B cell (primary cell): ENCODE results near the gene DGAT2. TPM values are rescaled to one million over a fixed set of nuclear protein-coding genes. Genes with fewer than 3 reads are reported as not detected.

Experiments used
- ATAC-seq: fragments of 200-7000 bp; cut with Tn5 transposase; one replicate; pipeline ENCODE4 v1.10.0; 2021; ENCODE audit warnings: low read depth, mild to moderate bottlenecking, moderate number of reproducible peaks, moderate library complexity
- CTCF ChIA-PET: fragments of 350-600 bp; sonication (Branson Sonifier 250); formaldehyde crosslinking; loops from one replicate; lab custom pipeline; 2021; ENCODE audit warnings: antibody characterized with exemption, inconsistent platforms; lab: Charles Lee
- POLR2A ChIA-PET: fragments of 350-600 bp; sonication (Branson Sonifier 250); formaldehyde crosslinking; loops from one replicate; lab custom pipeline; 2021; ENCODE audit warnings: antibody characterized with exemption; lab: Charles Lee
- DNase-seq: peaks from one replicate; pipeline ENCODE4 v3.0.0; 2013
- H2AFZ ChIP-seq: 2 replicates; pipeline ENCODE4 v1.6.1; 2012; ENCODE audit warnings: mild to moderate bottlenecking, low read depth, low read length; ENCODE audit not compliant: insufficient read depth, poor library complexity, severe bottlenecking
- H3K27ac ChIP-seq, 2 donors: 1 replicate in 1 of 2; 2 replicates in 1 of 2; pipeline ENCODE4 v1.5.1; 2012 to 2013; ENCODE audit warnings: low read length in 2 of 2, mild to moderate bottlenecking in 2 of 2, moderate library complexity in 1 of 2
- H3K27me3 ChIP-seq, 4 experiments: fragments of 200-600 bp in 1 of 4; sonication (generic) in 1 of 4; replicated peaks in 1 of 4; 1 replicate in 2 of 4; 2 replicates in 2 of 4; pipeline versions ENCODE4 v1.6.1 to v1.7.0; 2013 to 2016; ENCODE audit warnings: low read length in 3 of 4, mild to moderate bottlenecking in 2 of 4, mixed read lengths in 1 of 4, moderate library complexity in 1 of 4; ENCODE audit not compliant: insufficient read depth in 4 of 4, control insufficient read depth in 3 of 4; ENCODE audit errors: control extremely low read depth in 1 of 4
- H3K36me3 ChIP-seq, 2 experiments: replicated peaks in 1 of 2; 1 replicate in 1 of 2; 2 replicates in 1 of 2; pipeline versions ENCODE4 v1.6.1 to v1.7.1; 2013; ENCODE audit warnings: low read length in 1 of 2; ENCODE audit not compliant: insufficient read depth in 2 of 2, control insufficient read depth in 1 of 2; ENCODE audit errors: control extremely low read depth in 1 of 2, extremely low read depth in 1 of 2
- H3K4me1 ChIP-seq, 2 donors: fragments of 200-600 bp in 1 of 2; sonication (generic) in 1 of 2; 1 replicate in 1 of 2; 2 replicates in 1 of 2; pipeline versions ENCODE4 v1.5.1 to v1.6.1; 2013 to 2017; ENCODE audit warnings: low read length in 2 of 2; ENCODE audit not compliant: control insufficient read depth in 2 of 2, insufficient read depth in 2 of 2
- H3K4me2 ChIP-seq: replicated peaks from 2 replicates; pipeline ENCODE3; 2012; ENCODE audit warnings: mild to moderate bottlenecking, low read depth, low read length; ENCODE audit not compliant: poor library complexity, severe bottlenecking
- H3K4me3 ChIP-seq, 5 experiments: fragments of 200-600 bp in 1 of 5; sonication (generic) in 1 of 5; 1 replicate in 3 of 5; 2 replicates in 2 of 5; pipeline versions ENCODE4 v1.5.1 to v1.7.0; 2011 to 2016; ENCODE audit warnings: low read length in 4 of 5, mild to moderate bottlenecking in 4 of 5, low read depth in 2 of 5, control low read depth in 1 of 5, moderate library complexity in 1 of 5; ENCODE audit not compliant: insufficient read depth in 1 of 5; ENCODE audit errors: control extremely low read depth in 1 of 5, extremely low read depth in 1 of 5
- H3K79me2 ChIP-seq: fragments of 200-600 bp; sonication (generic); one replicate; pipeline ENCODE4 v1.6.0; 2016; ENCODE audit warnings: low read length; ENCODE audit not compliant: control insufficient read depth, insufficient read depth
- H3K9ac ChIP-seq: fragments of 200-600 bp; sonication (generic); 2 replicates; pipeline ENCODE4 v1.6.1; 2017; ENCODE audit warnings: mild to moderate bottlenecking, low read length, moderate library complexity
- H3K9me3 ChIP-seq, 3 donors: one replicate each; pipeline versions ENCODE4 v1.6.1 to v1.7.1; 2013; ENCODE audit warnings: low read length in 2 of 3; ENCODE audit not compliant: control insufficient read depth in 2 of 3, insufficient read depth in 1 of 3; ENCODE audit errors: control extremely low read depth in 1 of 3
- H4K20me1 ChIP-seq: 2 replicates; pipeline ENCODE4 v1.6.0; 2012; ENCODE audit warnings: mild to moderate bottlenecking, low read length; ENCODE audit not compliant: insufficient read depth, control insufficient read depth, poor library complexity, severe bottlenecking
- H3K27ac Mint-ChIP-seq: one replicate; pipeline ENCODE4 v1.8.0; 2021; ENCODE audit warnings: mixed read lengths
- H3K27me3 Mint-ChIP-seq: one replicate; pipeline ENCODE4 v1.8.0; 2021; ENCODE audit warnings: mixed read lengths
- H3K4me1 Mint-ChIP-seq: one replicate; pipeline ENCODE4 v1.8.0; 2021; ENCODE audit warnings: mixed read lengths
- H3K4me3 Mint-ChIP-seq: one replicate; pipeline ENCODE4 v1.8.0; 2021; ENCODE audit warnings: mixed read lengths
- H3K9me3 Mint-ChIP-seq: one replicate; pipeline ENCODE4 v1.8.0; 2022; ENCODE audit warnings: mixed read lengths; ENCODE audit not compliant: insufficient read depth
- CTCF ChIP-seq: fragments of 200-600 bp; IDR thresholded peaks from one replicate; pipeline ENCODE4 v1.8.0; 2022; ENCODE audit warnings: antibody characterized with exemption, mild to moderate bottlenecking
- EZH2 ChIP-seq: IDR thresholded peaks from 2 replicates; pipeline ENCODE4 v1.6.1; 2012; ENCODE audit warnings: borderline replicate concordance, low read depth, mild to moderate bottlenecking, moderate library complexity, low read length; ENCODE audit not compliant: insufficient read depth, poor library complexity, severe bottlenecking
- WGBS: methylation state at CpG from one replicate; pipeline ENCODE4 v1.1.5; 2013; ENCODE audit warnings: missing lambda C conversion rate; ENCODE audit not compliant: insufficient coverage; 5-methylcytosine and 5-hydroxymethylcytosine counted together
- intact Hi-C: fragments of 100-400 bp; cut with micrococcal nuclease; formaldehyde crosslinking; loops from one replicate; pipeline ENCODE4 v1.10.0; 2022
- polyA plus RNA-seq: library from polyadenylated mRNA; depleted of rRNA; stranded (reverse); fragments of >200 nt; gene quantifications from 2 replicates; pipeline ENCODE4 v1.2.3, GENCODE V29; 2012
- total RNA-seq, 2 donors: library from RNA; stranded (reverse); fragments of 120-200 nt in 1 of 2; gene quantifications; 1 replicate in 1 of 2; 2 replicates in 1 of 2; pipeline versions ENCODE4 v1.2.3 to v1.2.4, GENCODE V29; 2013 to 2022

The DGAT2 gene
- total and polyA plus RNA-seq, 2 donors (not counting 1 experiment from before 2014, with no cell fraction given): 5.8 to 6.5 TPM

GRCh38 chr11:75778962-75779361, 10.4 kb downstream of the DGAT2 start:
- Histone ChIP-seq H3K4me2 (no peak overlapping the region), H3K27me3 (no peaks in the 10 kb centered on the region), H3K79me2 (peaks cover 16% of the 10 kb centered on the region), H3K4me3 (no peak overlapping the region), H3K9ac (no peak overlapping the region), H4K20me1 (peaks cover 2% of the 10 kb centered on the region), H3K4me1 (peaks cover 20 to 45% of the 10 kb centered on the region in 2 donors), H3K27ac (no peak overlapping the region), H2AFZ (no peak overlapping the region), H3K36me3 (peaks cover 0 to 2% of the 10 kb centered on the region in 2 experiments), H3K9me3 (no peaks in the 10 kb centered on the region)
- DNase-seq: no peak
- Mint-ChIP-seq H3K27me3 (no peaks in the 10 kb centered on the region), H3K4me1 (peaks cover 46% of the 10 kb centered on the region), H3K9me3 (no peaks in the 10 kb centered on the region), H3K27ac (no peak overlapping the region), H3K4me3 (no peak overlapping the region)
- ChIA-PET CTCF (interaction anchor here (0.7 kb wide), 1 partner anchor 191 kb away, joined by 3 read pairs; no protein-coding TSS in a partner anchor), POLR2A (no interaction called here)
- TF ChIP-seq CTCF (no peak), EZH2 (no peak)
- ATAC-seq: no peak
- WGBS: 100% methylated on average over 1 of the region's 5 CpGs
- intact Hi-C loops: no loop called here

GRCh38 chr11:75779960-75780359, 11.4 kb downstream of the DGAT2 start:
- H3K36me3 ChIP-seq: peaks cover 0 to 2% of the 10 kb centered on the region in 2 experiments
- TF ChIP-seq CTCF (no peak), EZH2 (no peak)
- H4K20me1 ChIP-seq: no peaks in the 10 kb centered on the region
- H3K9ac ChIP-seq: no peak overlapping the region
- H3K4me3 Mint-ChIP-seq: no peak overlapping the region
- no peak overlapping the region for H3K27ac ChIP-seq
- H3K27me3 Mint-ChIP-seq: no peaks in the 10 kb centered on the region
- CTCF ChIA-PET: interaction anchor here (1.3 kb wide), 1 partner anchor 88 kb away, joined by 4 read pairs; no protein-coding TSS in a partner anchor
- H3K27ac Mint-ChIP-seq: peak overlapping the region; percentile 20
- no peak for DNase-seq
- peak; percentile 21 for ATAC-seq
- peak overlapping the region; percentile 30 for H3K4me2 ChIP-seq
- no peak overlapping the region for H3K4me3 ChIP-seq
- WGBS: 43% methylated on average over 2 of the region's 2 CpGs
- no peaks in the 10 kb centered on the region for H3K9me3 ChIP-seq
- H2AFZ ChIP-seq: no peak overlapping the region
- peaks cover 38% of the 10 kb centered on the region for H3K4me1 Mint-ChIP-seq
- H3K79me2 ChIP-seq: peaks cover 7% of the 10 kb centered on the region
- H3K9me3 Mint-ChIP-seq: no peaks in the 10 kb centered on the region
- POLR2A ChIA-PET: interaction anchor here (0.5 to 1.4 kb wide), 2 partner anchors 27 to 33 kb away, joined by 3 to 4 read pairs; no protein-coding TSS in a partner anchor
- H3K27me3 ChIP-seq: no peaks in the 10 kb centered on the region
- peaks cover 16 to 36% of the 10 kb centered on the region in 2 donors for H3K4me1 ChIP-seq
- intact Hi-C loops: no loop called here
